CD4-positive, CD25-positive, alpha-beta regulatory T cell (primary cell): ENCODE results near the gene SPSB1. TPM values are rescaled to one million over a fixed set of nuclear protein-coding genes. Genes with fewer than 3 reads are reported as not detected.
A peak's percentile ranks its signal among the peaks of the same experiment; 100 is the strongest.

ENCODE experiments used
- ATAC-seq, 2 donors: fragments of 150-1000 bp; cut with Tn5 transposase; one replicate each; pipeline ENCODE4 v1.10.0; 2021; ENCODE audit warnings: low read depth in 2 of 2, moderate number of reproducible peaks in 2 of 2, moderate library complexity in 1 of 2
- DNase-seq, 3 donors: peaks; one replicate each; pipeline versions ENCODE4 v3.0.0 to v3.0.0-alpha.2; 2012 to 2022; ENCODE audit warnings: mixed read lengths in 1 of 3
- H3K27ac ChIP-seq: one replicate; pipeline ENCODE4 v1.7.0; 2013; ENCODE audit warnings: mild to moderate bottlenecking, low read length; ENCODE audit not compliant: insufficient read depth, poor library complexity, severe bottlenecking
- H3K27me3 ChIP-seq: one replicate; pipeline ENCODE4 v1.7.0; 2013; ENCODE audit warnings: low read length; ENCODE audit not compliant: control insufficient read depth, insufficient read depth
- H3K36me3 ChIP-seq: one replicate; pipeline ENCODE4 v1.7.0; 2013; ENCODE audit warnings: mild to moderate bottlenecking, low read length, moderate library complexity; ENCODE audit not compliant: control insufficient read depth, insufficient read depth
- H3K4me1 ChIP-seq: 2 replicates; pipeline ENCODE4 v1.7.0; 2013; ENCODE audit warnings: mild to moderate bottlenecking, low read length; ENCODE audit not compliant: insufficient read depth, control insufficient read depth, poor library complexity, severe bottlenecking
- H3K4me3 ChIP-seq: one replicate; pipeline ENCODE4 v1.7.0; 2013; ENCODE audit warnings: low read depth, mild to moderate bottlenecking, low read length, moderate library complexity
- H3K9me3 ChIP-seq, 2 experiments: 1 replicate in 1 of 2; 2 replicates in 1 of 2; pipeline ENCODE4 v1.7.0; 2013; ENCODE audit warnings: low read length in 2 of 2, mild to moderate bottlenecking in 1 of 2, moderate library complexity in 1 of 2; ENCODE audit not compliant: control insufficient read depth in 2 of 2
- H3K27ac Mint-ChIP-seq, 3 donors: one replicate each; pipeline ENCODE4 v1.8.0; 2020 to 2022; ENCODE audit warnings: mild to moderate bottlenecking in 3 of 3, mixed read lengths in 3 of 3, moderate library complexity in 2 of 3
- H3K27me3 Mint-ChIP-seq: one replicate; pipeline ENCODE4 v1.8.0; 2022; ENCODE audit warnings: mild to moderate bottlenecking, mixed read lengths
- H3K36me3 Mint-ChIP-seq: one replicate; pipeline ENCODE4 v1.8.0; 2020; ENCODE audit warnings: mixed read lengths
- H3K4me1 Mint-ChIP-seq, 4 donors: one replicate each; pipeline ENCODE4 v1.8.0; 2020 to 2022; ENCODE audit warnings: mixed read lengths in 4 of 4, mild to moderate bottlenecking in 1 of 4
- H3K4me3 Mint-ChIP-seq, 4 donors: one replicate each; pipeline ENCODE4 v1.8.0; 2020 to 2022; ENCODE audit warnings: mild to moderate bottlenecking in 4 of 4, mixed read lengths in 4 of 4, moderate library complexity in 3 of 4
- H3K9me3 Mint-ChIP-seq, 7 donors: one replicate each; pipeline ENCODE4 v1.8.0; 2020 to 2022; ENCODE audit warnings: mixed read lengths in 7 of 7, mild to moderate bottlenecking in 3 of 7, moderate library complexity in 2 of 7
- polyA plus RNA-seq, 4 donors: library from polyadenylated mRNA; unstranded; fragments of 300-500 nt; fragmentation: Illumina TruSeq; gene quantifications; one replicate each; pipeline ENCODE4 v1.2.3, GENCODE V29; 2021
- total RNA-seq: library from RNA; stranded (reverse); gene quantifications from one replicate; pipeline ENCODE4 v1.2.3, GENCODE V29; 2022

Gene SPSB1
- total and polyA plus RNA-seq, 5 donors from 2014 or later, result 7.0 to 19.7 (median 12.3) TPM

- Mint-ChIP-seq H3K27me3 (no peaks in the 10 kb centered on the region), H3K4me1 (peaks cover 13 to 34% (median 27%) of the 10 kb centered on the region in 4 donors), H3K36me3 (no peaks in the 10 kb centered on the region), H3K27ac (peak overlapping the region; percentile 27 to 68 (median 39)), H3K4me3 (peak overlapping the region in 1 of 4 donors; percentile 15), H3K9me3 (no peaks in the 10 kb centered on the region)
- peaks cover 4% of the 10 kb centered on the region for H3K4me1 ChIP-seq
- no peaks in the 10 kb centered on the region for H3K9me3 ChIP-seq
- H3K4me3 ChIP-seq, result no peak overlapping the region
- H3K27ac ChIP-seq, result no peak overlapping the region
- no peaks in the 10 kb centered on the region for H3K27me3 ChIP-seq
- no peaks in the 10 kb centered on the region for H3K36me3 ChIP-seq
- no peak for DNase-seq
- ATAC-seq, result peak in 1 of 2 donors; percentile 31
Observed at GRCh38 chr1:9332513-9333143, 39.9 kb downstream of the SPSB1 start.

- Mint-ChIP-seq H3K27ac (no peak overlapping the region), H3K36me3 (peaks cover 7% of the 10 kb centered on the region), H3K9me3 (peaks cover 0 to 5% (median 0%) of the 10 kb centered on the region in 7 donors), H3K4me1 (peaks cover 4 to 19% (median 8%) of the 10 kb centered on the region in 4 donors), H3K27me3 (no peaks in the 10 kb centered on the region), H3K4me3 (no peak overlapping the region)
- Histone ChIP-seq H3K27me3 (no peaks in the 10 kb centered on the region), H3K27ac (no peak overlapping the region), H3K36me3 (no peaks in the 10 kb centered on the region), H3K4me3 (no peak overlapping the region), H3K4me1 (no peaks in the 10 kb centered on the region), H3K9me3 (no peaks in the 10 kb centered on the region)
- DNase-seq (no peak), ATAC-seq (no peak)
Observed at GRCh38 chr1:9338397-9339246, 45.9 kb downstream of the SPSB1 start.

- Histone ChIP-seq H3K27me3 (no peaks in the 10 kb centered on the region), H3K36me3 (no peaks in the 10 kb centered on the region), H3K4me3 (no peak overlapping the region), H3K4me1 (no peaks in the 10 kb centered on the region), H3K9me3 (no peaks in the 10 kb centered on the region), H3K27ac (no peak overlapping the region)
- H3K9me3 Mint-ChIP-seq, result peaks cover 0 to 5% (median 0%) of the 10 kb centered on the region in 7 donors
- H3K4me3 Mint-ChIP-seq, result no peak overlapping the region
- H3K27ac Mint-ChIP-seq, result no peak overlapping the region
- peaks cover 0 to 13% (median 8%) of the 10 kb centered on the region in 4 donors for H3K4me1 Mint-ChIP-seq
- ATAC-seq (no peak), DNase-seq (no peak)
- no peaks in the 10 kb centered on the region for H3K27me3 Mint-ChIP-seq
- peaks cover 7% of the 10 kb centered on the region for H3K36me3 Mint-ChIP-seq
Observed at GRCh38 chr1:9340172-9340854, 47.6 kb downstream of the SPSB1 start.

GRCh38 chr1:9340864-9341263 lies 48.2 kb downstream of the SPSB1 start:
- no peaks in the 10 kb centered on the region for H3K27me3 Mint-ChIP-seq
- H3K4me1 Mint-ChIP-seq, result peaks cover 5 to 15% (median 7%) of the 10 kb centered on the region in 4 donors
- Histone ChIP-seq H3K27me3 (no peaks in the 10 kb centered on the region), H3K4me3 (no peak overlapping the region), H3K9me3 (no peaks in the 10 kb centered on the region), H3K27ac (no peak overlapping the region), H3K36me3 (no peaks in the 10 kb centered on the region), H3K4me1 (no peaks in the 10 kb centered on the region)
- ATAC-seq, result no peak
- peaks cover 7% of the 10 kb centered on the region for H3K36me3 Mint-ChIP-seq
- peaks cover 0 to 5% (median 0%) of the 10 kb centered on the region in 7 donors for H3K9me3 Mint-ChIP-seq
- no peak overlapping the region for H3K27ac Mint-ChIP-seq
- DNase-seq, result no peak
- H3K4me3 Mint-ChIP-seq, result no peak overlapping the region

GRCh38 chr1:9341301-9341845 lies 48.7 kb downstream of the SPSB1 start:
- Mint-ChIP-seq H3K27ac (no peak overlapping the region), H3K9me3 (peaks cover 0 to 5% (median 0%) of the 10 kb centered on the region in 7 donors), H3K4me1 (peaks cover 5 to 17% (median 6%) of the 10 kb centered on the region in 4 donors), H3K27me3 (no peaks in the 10 kb centered on the region), H3K4me3 (no peak overlapping the region), H3K36me3 (peaks cover 7% of the 10 kb centered on the region)
- H3K27me3 ChIP-seq, result no peaks in the 10 kb centered on the region
- no peak overlapping the region for H3K27ac ChIP-seq
- H3K9me3 ChIP-seq, result no peaks in the 10 kb centered on the region
- H3K4me3 ChIP-seq, result no peak overlapping the region
- no peaks in the 10 kb centered on the region for H3K36me3 ChIP-seq
- DNase-seq, result no peak
- H3K4me1 ChIP-seq, result no peaks in the 10 kb centered on the region
- no peak for ATAC-seq

GRCh38 chr1:9343269-9343668 lies 50.6 kb downstream of the SPSB1 start:
- Mint-ChIP-seq H3K9me3 (peaks cover 0 to 5% (median 0%) of the 10 kb centered on the region in 7 donors), H3K4me3 (no peak overlapping the region), H3K27ac (no peak overlapping the region), H3K4me1 (peaks cover 5 to 17% (median 10%) of the 10 kb centered on the region in 4 donors), H3K36me3 (peaks cover 7% of the 10 kb centered on the region), H3K27me3 (no peaks in the 10 kb centered on the region)
- no peak overlapping the region for H3K4me3 ChIP-seq
- no peaks in the 10 kb centered on the region for H3K27me3 ChIP-seq
- no peaks in the 10 kb centered on the region for H3K9me3 ChIP-seq
- no peaks in the 10 kb centered on the region for H3K4me1 ChIP-seq
- no peak for ATAC-seq
- H3K27ac ChIP-seq, result no peak overlapping the region
- DNase-seq, result no peak
- no peaks in the 10 kb centered on the region for H3K36me3 ChIP-seq

GRCh38 chr1:9344426-9345200 lies 51.9 kb downstream of the SPSB1 start:
- H3K4me3 Mint-ChIP-seq, result no peak overlapping the region
- H3K4me1 Mint-ChIP-seq, result peaks cover 5 to 14% (median 9%) of the 10 kb centered on the region in 4 donors
- no peak for DNase-seq
- H3K9me3 Mint-ChIP-seq, result peaks cover 0 to 5% (median 0%) of the 10 kb centered on the region in 7 donors
- Histone ChIP-seq H3K27ac (no peak overlapping the region), H3K27me3 (no peaks in the 10 kb centered on the region), H3K36me3 (peaks cover under 1% of the 10 kb centered on the region), H3K4me1 (no peaks in the 10 kb centered on the region), H3K9me3 (no peaks in the 10 kb centered on the region), H3K4me3 (no peak overlapping the region)
- no peaks in the 10 kb centered on the region for H3K27me3 Mint-ChIP-seq
- H3K36me3 Mint-ChIP-seq, result peaks cover 7% of the 10 kb centered on the region
- H3K27ac Mint-ChIP-seq, result no peak overlapping the region
- ATAC-seq, result no peak
